HG03196 (cell line): Measurements from ENCODE around the gene PAWR.
"Not testable (repeated sequence)": the region's sequence is repeated elsewhere in the genome, so short reads cannot be mapped to it uniquely, and the experiment has no call there.

Experiments
- ATAC-seq: cut with Tn5 transposase; IDR thresholded peaks from one replicate; pipeline ENCODE4 v1.9.1; 2021; ENCODE audit not compliant: unreplicated experiment

Gene PAWR

DNA sequence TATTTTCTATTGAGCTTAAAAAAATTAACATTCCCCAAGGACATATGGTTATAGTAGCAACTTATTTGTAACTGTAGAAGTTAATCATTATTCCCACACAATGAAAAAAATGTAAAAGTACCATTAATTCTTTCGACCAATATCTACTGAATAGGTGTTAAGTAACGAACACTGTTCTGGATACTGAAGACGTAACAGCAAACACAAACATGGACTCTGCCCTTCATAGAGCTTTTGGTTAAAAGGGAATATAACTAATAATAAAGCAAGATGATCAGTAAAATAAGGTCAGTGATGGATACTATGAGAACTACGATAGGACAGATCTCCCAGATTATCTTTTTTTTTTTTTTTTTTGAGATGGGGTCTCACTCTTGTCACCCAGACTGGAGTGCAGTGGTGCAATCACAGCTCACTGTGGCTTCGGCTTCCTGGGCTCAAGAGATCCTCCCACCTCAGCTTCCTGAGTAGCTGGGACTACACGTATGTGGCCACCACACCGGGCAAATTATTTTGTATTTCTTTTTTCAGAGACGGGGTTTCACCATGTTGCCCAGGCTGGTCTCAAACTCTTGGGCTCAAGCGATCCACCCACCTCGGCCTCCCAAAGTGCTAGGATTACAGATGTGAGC is 93.9 kb downstream of the PAWR start:
- no peak for ATAC-seq

GRCh38 chr12:79595273-79595672 is 95.5 kb downstream of the PAWR start:
- ATAC-seq, result no peak

DNA sequence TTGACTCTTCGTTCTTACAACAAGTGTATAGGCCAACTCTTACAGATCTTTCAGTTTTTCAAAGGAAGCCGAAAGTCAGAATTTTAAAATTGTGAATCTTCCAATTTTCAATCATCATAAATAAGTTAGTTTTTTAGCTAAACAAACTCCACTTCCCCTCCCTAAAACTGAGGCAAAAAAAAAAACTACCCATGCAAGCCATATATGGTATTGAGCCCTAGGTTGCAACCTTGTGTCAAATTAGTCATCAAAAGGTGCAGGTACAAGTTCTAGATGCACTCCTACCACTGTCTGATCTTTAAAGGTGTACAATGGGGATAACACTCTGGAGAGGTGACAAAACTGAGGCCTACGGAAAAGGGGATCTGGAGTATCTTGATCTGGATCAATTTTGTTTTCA is 97.9 kb downstream of the PAWR start:
- no peak for ATAC-seq

- ATAC-seq, result no peak
Measured at GRCh38 chr12:79591988-79592387, 98.8 kb downstream of the PAWR start.

DNA sequence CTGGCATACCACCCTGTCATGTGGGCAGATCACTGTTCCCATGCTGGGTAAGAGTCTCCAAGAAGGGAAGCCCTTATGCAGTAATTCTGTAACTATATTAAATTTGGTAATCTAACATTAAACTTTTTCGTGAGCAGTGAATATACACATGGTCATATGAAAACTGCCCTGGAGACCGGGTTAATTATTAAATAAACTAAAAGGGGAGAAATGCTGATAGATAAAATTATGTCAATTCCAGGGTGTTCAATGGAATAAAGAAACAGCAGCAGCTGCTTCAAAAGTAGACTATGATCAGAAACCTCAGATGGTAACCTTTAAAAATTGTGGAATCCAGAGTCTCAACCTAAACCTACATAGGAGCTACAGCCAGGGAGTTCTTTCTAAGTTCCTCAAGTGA is 100.0 kb downstream of the PAWR start:
- ATAC-seq, result no peak

DNA sequence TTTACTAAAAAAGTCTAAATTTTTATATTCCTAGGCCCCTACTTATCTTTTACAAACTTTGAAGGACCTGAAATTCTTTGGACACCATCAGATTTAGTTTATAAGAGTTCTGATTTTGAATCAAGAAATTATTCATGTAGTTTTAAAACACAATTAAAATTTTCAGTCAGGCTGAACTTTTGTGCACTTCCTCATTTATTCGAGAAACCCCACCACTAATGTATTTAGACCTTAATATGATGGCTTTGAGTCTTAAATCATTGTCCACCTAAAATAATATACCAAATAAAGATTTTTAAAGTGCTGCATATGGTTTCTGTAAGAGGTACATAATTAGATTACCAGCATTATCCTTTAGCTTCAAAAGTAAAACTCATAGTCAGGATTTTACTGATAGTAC is 103.4 kb downstream of the PAWR start:
- no peak for ATAC-seq

- no peak for ATAC-seq
Measured at GRCh38 chr12:79585147-79585546, 105.6 kb downstream of the PAWR start.

DNA sequence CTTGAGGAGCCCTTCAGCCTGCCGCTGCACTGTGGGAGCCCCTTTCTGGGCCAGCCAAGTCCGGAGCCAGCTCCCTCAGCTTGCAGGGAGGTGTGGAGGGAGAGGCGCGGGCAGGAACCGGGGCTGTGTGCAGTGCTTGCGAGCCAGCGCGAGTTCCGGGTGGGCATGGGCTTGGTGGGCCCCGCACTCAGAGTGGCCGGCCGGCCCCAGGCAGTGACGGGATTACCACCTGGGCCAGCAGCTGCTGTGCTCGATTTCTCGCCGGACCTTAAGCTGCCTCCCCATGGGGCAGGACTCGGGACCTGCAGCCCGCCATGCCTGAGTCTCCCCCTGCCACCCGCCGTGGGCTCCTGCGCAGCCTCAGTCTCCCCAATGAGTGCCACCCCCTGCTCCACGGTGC is 116.9 kb downstream of the PAWR start:
- ATAC-seq, result no peak

GRCh38 chr12:79569679-79570078 is 121.1 kb downstream of the PAWR start:
- no peak for ATAC-seq

- no peak for ATAC-seq
Measured at GRCh38 chr12:79567175-79567563, 123.6 kb downstream of the PAWR start.

DNA sequence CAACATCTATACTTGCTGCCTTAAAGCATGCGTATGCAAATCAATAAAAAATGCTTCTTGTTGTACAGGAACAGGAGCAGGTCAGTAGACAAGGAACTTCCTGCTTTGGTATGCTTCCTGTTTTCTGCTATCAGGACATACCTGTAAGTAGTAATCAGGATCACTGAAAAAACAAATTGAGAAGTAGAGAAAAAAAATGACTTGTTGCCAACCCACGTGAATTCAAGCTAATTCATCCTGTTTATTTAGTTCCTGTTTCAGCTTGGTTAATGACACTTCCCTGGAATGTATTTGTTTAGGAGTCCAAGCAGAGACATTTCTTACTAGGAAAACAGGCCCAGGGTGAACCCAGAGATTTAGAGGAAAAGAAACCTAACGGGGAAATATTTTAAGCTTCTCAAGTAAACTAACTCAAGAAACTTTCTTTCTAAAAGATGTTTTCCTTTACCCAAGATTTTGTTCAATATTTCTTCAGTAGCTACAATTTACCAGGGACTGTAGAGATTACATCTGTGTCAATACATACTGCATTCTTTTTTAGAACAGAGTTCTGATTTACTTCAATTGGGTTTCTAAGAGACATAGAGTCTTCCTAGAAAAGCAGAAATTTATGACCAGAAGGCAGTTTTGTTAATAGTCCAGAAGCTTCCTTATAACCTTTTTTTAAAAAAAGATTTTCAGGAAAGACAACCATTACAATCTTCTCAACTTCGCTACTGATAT is 124.2 kb downstream of the PAWR start:
- no peak for ATAC-seq

DNA sequence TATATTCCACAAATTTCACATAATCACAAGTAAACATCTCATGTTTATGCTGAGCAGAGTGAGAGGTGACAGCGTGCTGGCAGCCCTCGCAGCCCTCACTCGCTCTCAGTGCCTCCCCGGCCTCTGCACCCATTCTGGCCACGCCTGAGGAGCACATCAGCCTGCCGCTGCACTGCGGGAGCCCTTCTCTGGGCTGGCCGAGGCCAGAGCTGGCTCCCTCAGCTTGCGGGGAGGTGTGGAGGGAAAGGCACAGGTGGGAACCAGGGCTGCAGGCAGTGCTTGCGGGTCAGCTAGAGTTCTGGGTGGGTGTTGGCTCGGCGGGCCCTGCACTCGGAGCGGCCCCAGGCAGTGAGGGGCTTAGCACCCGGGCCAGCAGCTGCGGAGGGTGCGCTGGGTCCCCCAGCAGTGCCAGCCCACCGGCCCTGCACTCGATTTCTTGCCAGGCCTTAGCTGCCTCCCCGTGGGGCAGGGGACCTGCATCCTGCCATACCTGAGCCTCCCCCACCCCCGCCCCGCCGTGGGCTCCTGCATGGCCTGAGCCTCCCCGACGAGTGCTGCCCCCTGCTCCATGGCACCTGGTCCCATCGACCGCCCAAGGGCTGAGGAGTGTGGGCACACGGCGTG is 125.9 kb downstream of the PAWR start:
- not testable (repeated sequence) for ATAC-seq

- ATAC-seq, result no peak
Measured at GRCh38 chr12:79563021-79563740, 127.6 kb downstream of the PAWR start.

DNA sequence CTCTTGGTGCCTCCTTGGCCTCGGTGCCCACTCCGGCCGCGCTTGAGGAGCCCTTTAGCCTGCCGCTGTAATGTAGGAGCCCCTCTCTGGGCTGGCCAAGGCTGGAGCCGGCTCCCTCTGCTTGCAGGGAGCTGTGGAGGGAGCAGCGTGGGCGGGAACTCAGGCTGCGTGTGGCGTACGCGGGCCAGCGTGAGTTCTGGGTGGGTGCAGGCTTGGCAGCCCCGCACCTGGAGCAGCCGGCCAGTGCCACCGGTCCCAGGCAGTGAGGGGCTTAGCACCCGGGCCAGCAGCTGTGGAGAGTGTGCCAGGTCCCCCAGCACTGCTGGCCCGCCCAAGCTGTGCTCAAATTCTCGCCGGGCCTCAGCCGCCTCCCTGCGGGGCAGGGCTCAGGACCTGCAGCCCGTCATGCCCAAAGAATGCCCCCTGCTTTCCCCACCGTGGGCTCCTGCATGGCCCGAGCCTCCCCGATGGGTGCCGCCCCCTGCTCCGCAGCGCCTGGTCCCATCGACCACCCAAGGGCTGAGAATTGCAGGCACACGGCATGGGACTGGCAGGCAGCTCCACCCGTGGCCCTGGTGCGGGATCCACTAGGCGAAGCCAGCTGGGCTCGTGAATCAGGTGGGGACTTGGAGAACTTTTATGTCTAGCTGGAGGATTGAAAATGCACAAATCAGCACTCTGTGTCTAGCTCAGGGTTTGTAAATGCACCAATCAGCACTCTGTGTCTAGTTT is 129.2 kb downstream of the PAWR start:
- ATAC-seq, result no peak

DNA sequence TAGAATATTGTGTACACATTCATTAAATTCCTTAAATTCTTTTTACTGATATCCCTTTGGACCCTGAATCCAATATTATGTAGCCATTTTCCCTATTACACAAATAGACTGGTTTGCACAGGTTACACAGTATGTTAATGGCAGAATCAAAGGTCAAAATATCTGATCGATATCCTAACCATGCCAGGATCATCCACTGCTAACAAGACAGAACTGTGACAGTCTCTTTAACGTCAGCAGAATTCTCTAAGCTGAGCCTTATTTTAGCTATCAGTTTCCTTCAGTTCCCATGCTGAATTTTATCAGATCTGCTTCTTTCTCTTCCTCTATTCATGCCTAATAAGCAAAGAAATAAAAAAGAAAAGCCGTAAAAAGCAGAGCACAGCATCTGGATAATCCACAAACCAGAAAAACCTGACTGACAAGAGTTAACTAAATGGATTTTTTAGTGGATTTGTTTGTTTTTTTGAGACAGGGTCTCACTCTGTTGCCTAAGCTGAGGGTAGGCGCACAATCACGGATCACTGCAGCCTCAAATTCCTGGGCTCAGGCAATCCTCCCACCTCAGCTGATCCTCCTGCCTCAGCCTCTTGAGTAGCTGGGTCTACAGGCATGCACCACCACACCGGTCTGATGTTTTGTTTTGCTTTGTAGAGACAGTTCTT is 130.4 kb downstream of the PAWR start:
- ATAC-seq, result no peak

- ATAC-seq, result no peak
Measured at GRCh38 chr12:79559591-79559990, 131.2 kb downstream of the PAWR start.

DNA sequence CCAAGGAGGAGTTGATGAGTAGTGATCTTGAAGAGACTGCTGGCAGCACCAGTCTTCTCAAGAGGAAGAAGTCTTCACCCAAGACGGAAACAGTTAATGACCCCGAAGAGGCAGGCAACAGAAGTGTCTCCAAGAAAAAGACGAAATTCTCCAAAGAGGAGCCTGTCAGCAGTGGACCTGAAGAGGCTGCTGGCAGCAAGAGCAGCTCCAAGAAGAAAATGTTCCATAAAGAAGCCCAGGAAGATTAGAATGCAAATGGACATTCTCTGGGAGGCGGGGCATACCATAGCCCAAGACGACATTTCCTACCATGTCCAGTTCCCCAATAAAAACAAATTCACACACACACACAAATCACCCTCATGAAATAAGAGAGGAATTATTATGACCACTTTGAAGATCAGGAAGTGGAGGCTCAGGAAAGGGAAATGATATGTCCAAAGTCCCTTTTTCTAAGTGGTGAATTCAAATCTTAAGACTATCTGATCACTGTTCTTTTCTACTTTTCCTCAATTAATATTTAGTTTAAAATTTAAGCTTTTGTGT is 131.8 kb downstream of the PAWR start:
- no peak for ATAC-seq

GRCh38 chr12:79557690-79558315 is 133.0 kb downstream of the PAWR start:
- ATAC-seq, result no peak

DNA sequence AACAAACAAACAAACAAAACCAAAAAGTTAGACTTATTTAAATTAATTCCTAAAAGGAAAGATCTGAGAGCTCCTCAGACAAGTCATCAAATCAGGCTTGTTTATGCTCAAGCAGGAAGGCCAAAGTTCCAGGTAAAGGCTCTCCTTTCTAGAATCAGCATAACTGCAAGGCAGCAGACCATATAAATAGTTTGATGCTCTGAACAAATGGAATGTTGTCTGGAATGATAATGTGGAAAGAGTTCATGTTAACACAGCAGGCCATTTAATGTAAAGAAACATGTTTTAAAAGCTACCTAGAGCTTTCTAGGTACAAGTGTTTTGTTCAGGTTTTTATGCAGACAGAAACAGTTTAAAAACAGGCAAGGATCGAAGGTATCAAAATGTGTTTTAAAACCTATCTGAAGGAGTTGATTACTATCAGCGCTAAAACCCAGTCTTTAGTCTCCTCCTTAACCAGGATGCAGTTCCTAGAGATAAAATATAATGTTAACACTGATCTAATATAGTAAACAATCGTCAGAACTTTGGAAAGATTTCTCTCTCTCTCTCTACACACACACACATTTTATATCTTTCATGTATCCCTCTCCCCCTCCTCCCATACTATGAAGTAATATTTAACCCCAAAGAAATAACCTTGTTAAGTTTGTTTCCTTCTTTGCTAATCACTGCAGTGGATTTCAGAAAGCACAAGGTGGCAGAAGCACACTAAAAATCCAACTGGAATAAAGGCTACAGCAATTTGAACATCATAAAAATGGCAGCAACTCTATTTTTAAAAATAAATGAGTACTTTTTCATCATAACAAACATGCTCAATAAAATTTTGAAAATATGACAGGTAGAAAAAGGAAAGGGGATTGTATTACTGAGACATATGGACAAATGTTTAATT is 135.5 kb downstream of the PAWR start:
- no peak for ATAC-seq
